Psoas muscle (tissue), 8 donors: ENCODE measurements around the gene SLC25A29. TPM values are rescaled to one million over a fixed set of nuclear protein-coding genes. Genes with fewer than 3 reads are reported as not detected.
"Not testable (repeated sequence)": the region's sequence is repeated elsewhere in the genome, so short reads cannot be mapped to it uniquely, and the experiment has no call there.

Experiments
- ATAC-seq, 4 donors: fragments of 200-7000 bp; cut with Tn5 transposase; one replicate each; pipeline ENCODE4 v1.9.1; 2020; ENCODE audit warnings: moderate library complexity in 3 of 4, mild to moderate bottlenecking in 2 of 4
- DNase-seq, 2 donors: peaks; one replicate each; pipeline ENCODE4 v3.0.0-alpha.2; 2020
- H3K27ac ChIP-seq: fragments of 200-600 bp; one replicate; pipeline ENCODE4 v1.8.0; 2022
- H3K27me3 ChIP-seq, 3 donors: fragments of 200-600 bp in 1 of 3; one replicate each; pipeline versions ENCODE4 v1.6.1 to v1.8.0; 2013 to 2022; ENCODE audit warnings: low read length in 2 of 3, mild to moderate bottlenecking in 2 of 3, moderate library complexity in 1 of 3; ENCODE audit not compliant: insufficient read depth in 3 of 3
- H3K36me3 ChIP-seq, 2 donors: fragments of 200-600 bp in 1 of 2; one replicate each; pipeline versions ENCODE4 v1.6.1 to v1.8.0; 2013 to 2022; ENCODE audit warnings: low read depth in 1 of 2, mild to moderate bottlenecking in 1 of 2, moderate library complexity in 1 of 2; ENCODE audit not compliant: insufficient read depth in 1 of 2
- H3K4me1 ChIP-seq: fragments of 200-600 bp; one replicate; pipeline ENCODE4 v1.8.0; 2022
- H3K4me3 ChIP-seq: fragments of 200-600 bp; one replicate; pipeline ENCODE4 v1.8.0; 2022; ENCODE audit warnings: mild to moderate bottlenecking
- H3K9me3 ChIP-seq: fragments of 200-600 bp; one replicate; pipeline ENCODE4 v1.8.0; 2022
- WGBS, 3 donors: extraction: QIAGEN DNeasy Blood & Tissue Kit; methylation state at CpG; one replicate each; pipeline versions ENCODE4 v1.1.6 to v1.1.7; 2013; 5-methylcytosine and 5-hydroxymethylcytosine counted together
- intact Hi-C, 2 donors: fragments of 100-400 bp; cut with DNase I; formaldehyde crosslinking; loops; one replicate each; pipeline versions ENCODE4 v1.11.0 to v1.14.2; 2022
- polyA plus RNA-seq, 3 donors: library from polyadenylated mRNA; stranded (reverse); fragments of 200-250 nt; gene quantifications; one replicate each; pipeline ENCODE4 v1.2.3, GENCODE V29; 2013
- total RNA-seq, 4 donors: library from RNA; stranded (reverse); fragmentation: NEBNext Ultra II Directional in 2 of 4; extraction: Animal tissue kit (Norgen Biotek cat#: 25700) in 2 of 4; gene quantifications; one replicate each; pipeline versions ENCODE4 v1.2.1 to v1.2.4, GENCODE V29; 2021 to 2023
- TF ChIP-seq, protein P1 (sequence below): fragments of 200-600 bp; IDR thresholded peaks from one replicate; pipeline ENCODE4 v1.8.0; 2022; ENCODE audit warnings: antibody characterized with exemption
- donor health status: healthy with polysubstance abuse.
- donor health status: DM: no; HTN: no; CAD: no; lungs with moderate emphysema.
- donor health status: Bipolar disorder and iron deficiency.
- donor health status: healthy.
- donor health status: DM: yes; HTN: yes; CAD: no.
- donor health status: DM: no; HTN: no; CAD: no.
- donor health status: DM: no; HTN: no; CAD: no.
- donor health status: DM: yes; HTN: yes; CAD: no.

Gene SLC25A29
- total and polyA plus RNA-seq, 7 donors, result 4.5 to 14.8 (median 6.7) TPM

- Histone ChIP-seq H3K27me3 (no peaks in the 10 kb centered on the region), H3K4me3 (no peak overlapping the region), H3K36me3 (peaks cover 8 to 83% of the 10 kb centered on the region in 2 donors), H3K27ac (no peak overlapping the region), H3K9me3 (no peaks in the 10 kb centered on the region), H3K4me1 (no peaks in the 10 kb centered on the region)
- DNase-seq (no peak), ATAC-seq (no peak)
- TF ChIP-seq, protein P1, sequence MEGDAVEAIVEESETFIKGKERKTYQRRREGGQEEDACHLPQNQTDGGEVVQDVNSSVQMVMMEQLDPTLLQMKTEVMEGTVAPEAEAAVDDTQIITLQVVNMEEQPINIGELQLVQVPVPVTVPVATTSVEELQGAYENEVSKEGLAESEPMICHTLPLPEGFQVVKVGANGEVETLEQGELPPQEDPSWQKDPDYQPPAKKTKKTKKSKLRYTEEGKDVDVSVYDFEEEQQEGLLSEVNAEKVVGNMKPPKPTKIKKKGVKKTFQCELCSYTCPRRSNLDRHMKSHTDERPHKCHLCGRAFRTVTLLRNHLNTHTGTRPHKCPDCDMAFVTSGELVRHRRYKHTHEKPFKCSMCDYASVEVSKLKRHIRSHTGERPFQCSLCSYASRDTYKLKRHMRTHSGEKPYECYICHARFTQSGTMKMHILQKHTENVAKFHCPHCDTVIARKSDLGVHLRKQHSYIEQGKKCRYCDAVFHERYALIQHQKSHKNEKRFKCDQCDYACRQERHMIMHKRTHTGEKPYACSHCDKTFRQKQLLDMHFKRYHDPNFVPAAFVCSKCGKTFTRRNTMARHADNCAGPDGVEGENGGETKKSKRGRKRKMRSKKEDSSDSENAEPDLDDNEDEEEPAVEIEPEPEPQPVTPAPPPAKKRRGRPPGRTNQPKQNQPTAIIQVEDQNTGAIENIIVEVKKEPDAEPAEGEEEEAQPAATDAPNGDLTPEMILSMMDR, result no peak
- 88 to 90% (median 88%) methylated on average over 14 of the region's 14 CpGs for WGBS, 3 donors
- intact Hi-C loops, result no loop called here
Measured at GRCh38 chr14:100348784-100349685, 42.8 kb upstream of the SLC25A29 start.

- DNase-seq (no peak), ATAC-seq (no peak)
- Histone ChIP-seq H3K4me3 (no peak overlapping the region), H3K36me3 (peaks cover 4 to 79% of the 10 kb centered on the region in 2 donors), H3K27ac (no peak overlapping the region), H3K4me1 (no peaks in the 10 kb centered on the region), H3K9me3 (no peaks in the 10 kb centered on the region), H3K27me3 (no peaks in the 10 kb centered on the region)
- intact Hi-C loops, result no loop called here
- TF ChIP-seq, protein P1, result no peak
- 88 to 93% (median 88%) methylated on average over 12 of the region's 12 CpGs for WGBS, 3 donors
Measured at GRCh38 chr14:100348253-100348729, 42.0 kb upstream of the SLC25A29 start.

DNA sequence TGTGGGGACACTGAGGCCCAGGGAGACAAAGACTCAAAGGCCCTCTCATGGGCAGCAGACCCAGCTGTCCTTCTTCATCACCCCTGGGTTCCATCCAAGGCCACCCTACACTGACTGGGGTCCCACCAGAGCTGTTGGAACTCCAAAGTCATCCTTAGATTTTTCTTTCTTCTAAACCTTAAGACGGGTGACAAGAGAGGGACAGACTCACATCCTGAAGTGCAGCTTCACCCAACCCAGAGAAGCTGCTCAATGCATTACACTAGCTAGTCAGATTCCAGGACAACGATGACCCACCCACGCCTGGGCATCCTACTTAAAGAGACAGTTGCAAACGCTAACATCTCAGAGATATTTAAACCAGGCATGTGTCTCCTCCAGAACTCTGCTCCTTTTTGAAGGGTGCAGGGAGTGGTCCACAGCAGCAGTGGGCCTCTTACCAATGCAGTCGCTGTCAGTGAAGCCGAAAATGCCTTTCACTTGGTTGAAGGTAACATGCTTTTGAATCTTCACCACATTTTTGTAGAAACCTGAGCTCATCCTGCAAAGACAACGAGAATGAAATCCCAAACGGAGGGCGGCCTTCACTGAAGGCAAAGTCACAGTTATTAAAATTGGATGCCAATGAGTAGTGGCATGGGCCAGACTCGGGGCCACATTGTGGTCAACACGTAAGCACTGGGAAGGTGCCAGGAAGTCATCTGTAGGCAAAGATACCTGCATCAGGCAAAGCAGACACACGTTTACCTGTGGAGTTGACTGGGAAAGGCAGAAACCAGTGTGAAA lies 40.3 kb upstream of the SLC25A29 start:
- 90 to 92% (median 90%) methylated on average over 12 of the region's 12 CpGs for WGBS, 3 donors

DNA sequence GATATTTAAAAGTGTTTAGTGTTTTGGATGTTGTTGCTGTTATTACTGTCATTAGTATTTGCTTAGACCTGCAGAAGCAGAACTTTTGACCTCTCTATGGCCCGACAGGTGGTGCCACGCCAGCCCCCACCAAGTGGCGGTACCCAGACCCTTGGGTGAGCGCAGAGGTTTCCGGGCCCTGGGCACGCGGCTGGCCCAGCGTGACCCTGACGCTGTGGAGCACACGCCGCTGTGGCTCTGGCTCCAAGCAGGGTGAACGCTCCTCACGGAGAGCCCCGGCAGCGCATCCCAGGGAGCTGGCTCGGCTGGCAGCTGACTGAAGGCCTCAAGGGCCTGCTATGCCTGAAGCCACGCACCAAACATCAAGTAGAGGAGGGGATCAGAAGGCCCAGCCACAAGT lies 39.5 kb upstream of the SLC25A29 start:
- WGBS, 3 donors, result 94 to 96% (median 95%) methylated on average over 17 of the region's 17 CpGs
- H3K4me3 ChIP-seq, result no peak overlapping the region
- ATAC-seq, result no peak
- peaks cover 11% of the 10 kb centered on the region for H3K4me1 ChIP-seq
- intact Hi-C loops, result no loop called here
- no peak for DNase-seq
- no peak overlapping the region for H3K27ac ChIP-seq
- TF ChIP-seq, protein P1, result no peak
- no peaks in the 10 kb centered on the region for H3K27me3 ChIP-seq
- H3K9me3 ChIP-seq, result no peaks in the 10 kb centered on the region
- H3K36me3 ChIP-seq, result peaks cover 4 to 74% of the 10 kb centered on the region in 2 donors

More for the DNA sequence above, 40.3 kb upstream of the SLC25A29 start:
- H3K27ac ChIP-seq, result no peak overlapping the region
- peaks cover 8% of the 10 kb centered on the region for H3K4me1 ChIP-seq
- ATAC-seq, result no peak
- no peaks in the 10 kb centered on the region for H3K27me3 ChIP-seq
- no peak overlapping the region for H3K4me3 ChIP-seq
- TF ChIP-seq, protein P1, result no peak
- DNase-seq, result no peak
- intact Hi-C loops, result no loop called here
- H3K9me3 ChIP-seq, result no peaks in the 10 kb centered on the region
- H3K36me3 ChIP-seq, result peaks cover 4 to 80% of the 10 kb centered on the region in 2 donors

DNA sequence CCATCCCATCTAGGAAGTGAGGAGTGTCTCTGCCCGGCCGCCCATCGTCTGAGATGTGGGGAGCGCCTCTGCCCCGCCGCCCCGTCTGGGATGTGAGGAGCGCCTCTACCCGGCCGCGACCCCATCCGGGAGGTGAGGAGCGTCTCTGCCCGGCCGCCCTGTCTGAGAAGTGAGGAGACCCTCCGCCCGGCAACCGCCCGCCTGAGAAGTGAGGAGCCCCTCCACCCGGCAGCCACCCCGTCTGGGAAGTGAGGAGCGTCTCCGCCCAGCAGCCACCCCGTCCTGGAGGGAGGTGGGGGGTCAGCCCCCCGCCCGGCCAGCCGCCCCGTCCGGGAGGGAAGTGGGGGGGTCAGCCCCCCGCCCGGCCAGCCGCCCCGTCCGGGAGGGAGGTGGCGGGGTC lies 38.4 kb upstream of the SLC25A29 start:
- Histone ChIP-seq H3K4me1 (peaks cover 11% of the 10 kb centered on the region), H3K36me3 (peaks cover 4 to 72% of the 10 kb centered on the region in 2 donors)
- 90 to 94% (median 94%) methylated on average over 14 to 28 of the region's 35 CpGs for WGBS, 3 donors
- DNase-seq, H3K27me3 ChIP-seq, H3K4me3 ChIP-seq, H3K9me3 ChIP-seq, intact Hi-C loops, ATAC-seq, H3K27ac ChIP-seq: not testable (repeated sequence)

GRCh38 chr14:100342826-100343225 lies 36.6 kb upstream of the SLC25A29 start:
- H3K27me3 ChIP-seq, H3K9me3 ChIP-seq, ATAC-seq, intact Hi-C loops, DNase-seq, H3K27ac ChIP-seq, H3K4me3 ChIP-seq: not testable (repeated sequence)
- H3K4me1 ChIP-seq, result peaks cover 11% of the 10 kb centered on the region
- peaks cover 4 to 67% of the 10 kb centered on the region in 2 donors for H3K36me3 ChIP-seq
- 97 to 98% (median 98%) methylated on average over 12 of the region's 12 CpGs for WGBS, 3 donors
